CD14-positive monocyte (primary cell): ENCODE data around the gene XPO4. TPM values are rescaled to one million over a fixed set of nuclear protein-coding genes. Genes with fewer than 3 reads are reported as not detected.

Source experiments
- DNase-seq, 3 donors: peaks; one replicate each; pipeline ENCODE4 v3.0.0-alpha.2; 2011 to 2022
- H2AFZ ChIP-seq: 2 replicates; pipeline ENCODE4 v1.6.0; 2012; ENCODE audit warnings: mild to moderate bottlenecking, low read depth, low read length, inconsistent platforms; ENCODE audit not compliant: insufficient read depth, poor library complexity, severe bottlenecking
- H3K27ac ChIP-seq, 2 donors: 1 replicate in 1 of 2; 2 replicates in 1 of 2; pipeline ENCODE4 v1.5.1; 2012 to 2013; ENCODE audit warnings: low read length in 2 of 2, control low read depth in 1 of 2, inconsistent platforms in 1 of 2, low read depth in 1 of 2, mild to moderate bottlenecking in 1 of 2
- H3K27me3 ChIP-seq, 2 donors: one replicate each; pipeline versions ENCODE4 v1.6.0 to v1.6.1; 2011 to 2013; ENCODE audit warnings: low read length in 2 of 2; ENCODE audit not compliant: control insufficient read depth in 2 of 2, insufficient read depth in 2 of 2
- H3K36me3 ChIP-seq, 2 donors: replicated peaks in 1 of 2; 1 replicate in 1 of 2; 2 replicates in 1 of 2; pipeline versions ENCODE4 v1.5.1 to v1.6.1; 2012 to 2013; ENCODE audit warnings: low read length in 2 of 2, control low read depth in 1 of 2, inconsistent platforms in 1 of 2, mild to moderate bottlenecking in 1 of 2; ENCODE audit not compliant: insufficient read depth in 2 of 2, control insufficient read depth in 1 of 2
- H3K4me1 ChIP-seq, 2 donors: 1 replicate in 1 of 2; 2 replicates in 1 of 2; pipeline versions ENCODE4 v1.5.1 to v1.6.1; 2012 to 2013; ENCODE audit warnings: low read length in 2 of 2, control low read depth in 1 of 2, inconsistent platforms in 1 of 2, mild to moderate bottlenecking in 1 of 2, moderate library complexity in 1 of 2; ENCODE audit not compliant: insufficient read depth in 2 of 2, control insufficient read depth in 1 of 2
- H3K4me2 ChIP-seq: replicated peaks from 2 replicates; pipeline ENCODE3; 2012; ENCODE audit warnings: low read length, moderate library complexity, mild to moderate bottlenecking; ENCODE audit not compliant: poor library complexity, severe bottlenecking; ENCODE audit errors: extremely low read depth
- H3K4me3 ChIP-seq, 3 experiments: fragments of 200-600 bp in 1 of 3; sonication (generic) in 1 of 3; replicated peaks in 1 of 3; 1 replicate in 2 of 3; 2 replicates in 1 of 3; pipeline ENCODE4 v1.5.1; 2011 to 2013; ENCODE audit warnings: low read length in 3 of 3, mild to moderate bottlenecking in 3 of 3, control low read depth in 2 of 3, low read depth in 2 of 3, inconsistent platforms in 1 of 3, moderate library complexity in 1 of 3
- H3K79me2 ChIP-seq: 2 replicates; pipeline ENCODE4 v1.6.0; 2012; ENCODE audit warnings: mild to moderate bottlenecking, control low read depth, inconsistent platforms, low read length, moderate library complexity; ENCODE audit not compliant: insufficient read depth
- H3K9ac ChIP-seq: 2 replicates; pipeline ENCODE4 v1.6.0; 2017; ENCODE audit warnings: low read length, mild to moderate bottlenecking; ENCODE audit not compliant: insufficient read depth, poor library complexity, severe bottlenecking
- H3K9me3 ChIP-seq, 2 donors: replicated peaks in 1 of 2; 1 replicate in 1 of 2; 2 replicates in 1 of 2; pipeline versions ENCODE4 v1.5.1 to v1.6.1; 2012 to 2013; ENCODE audit warnings: low read length in 2 of 2, control low read depth in 1 of 2; ENCODE audit not compliant: control insufficient read depth in 1 of 2, insufficient read depth in 1 of 2
- H4K20me1 ChIP-seq: 2 replicates; pipeline ENCODE4 v1.6.0; 2012; ENCODE audit warnings: mild to moderate bottlenecking, low read length, control low read depth, moderate library complexity; ENCODE audit not compliant: insufficient read depth
- H3K27ac Mint-ChIP-seq, 7 donors: one replicate each; pipeline ENCODE4 v1.8.0; 2020; ENCODE audit warnings: mild to moderate bottlenecking in 7 of 7, mixed read lengths in 7 of 7, moderate library complexity in 6 of 7, inconsistent platforms in 2 of 7
- H3K27me3 Mint-ChIP-seq, 3 donors: one replicate each; pipeline ENCODE4 v1.8.0; 2021 to 2022; ENCODE audit warnings: low read depth in 3 of 3, mild to moderate bottlenecking in 3 of 3, mixed read lengths in 3 of 3, moderate library complexity in 3 of 3, inconsistent platforms in 1 of 3
- H3K36me3 Mint-ChIP-seq, 2 donors: one replicate each; pipeline ENCODE4 v1.8.0; 2020; ENCODE audit warnings: mixed read lengths in 2 of 2, inconsistent platforms in 1 of 2, mild to moderate bottlenecking in 1 of 2
- H3K4me1 Mint-ChIP-seq: one replicate; pipeline ENCODE4 v1.8.0; 2020; ENCODE audit warnings: mild to moderate bottlenecking, mixed read lengths
- H3K4me3 Mint-ChIP-seq, 2 donors: one replicate each; pipeline ENCODE4 v1.8.0; 2020; ENCODE audit warnings: mild to moderate bottlenecking in 2 of 2, mixed read lengths in 2 of 2, moderate library complexity in 1 of 2
- H3K9me3 Mint-ChIP-seq, 7 donors: one replicate each; pipeline ENCODE4 v1.8.0; 2020 to 2022; ENCODE audit warnings: mixed read lengths in 7 of 7, mild to moderate bottlenecking in 6 of 7, moderate library complexity in 6 of 7, inconsistent platforms in 2 of 7
- CTCF ChIP-seq: fragments of 200-600 bp; IDR thresholded peaks from one replicate; pipeline ENCODE4 v1.8.0; 2022; ENCODE audit warnings: antibody characterized with exemption, mild to moderate bottlenecking
- WGBS: methylation state at CpG from one replicate; pipeline ENCODE4 v1.1.5; 2013; ENCODE audit warnings: missing lambda C conversion rate; ENCODE audit not compliant: insufficient coverage; 5-methylcytosine and 5-hydroxymethylcytosine counted together
- intact Hi-C, 2 donors: fragments of 100-400 bp; cut with micrococcal nuclease; formaldehyde crosslinking; loops; one replicate each; pipeline versions ENCODE4 v1.15.0 to v1.15.1; 2023
- polyA plus RNA-seq, 3 donors: library from polyadenylated mRNA; depleted of rRNA in 1 of 3; unstranded in 2 of 3; stranded (reverse) in 1 of 3; fragments of 300-500 nt in 2 of 3; fragments of >200 nt in 1 of 3; fragmentation: Illumina TruSeq in 2 of 3; gene quantifications; 1 replicate in 2 of 3; 2 replicates in 1 of 3; pipeline ENCODE4 v1.2.3, GENCODE V29; 2012 to 2021

The XPO4 gene
- polyA plus RNA-seq, 3 donors = 2.9 to 4.4 (median 4.0) TPM

DNA sequence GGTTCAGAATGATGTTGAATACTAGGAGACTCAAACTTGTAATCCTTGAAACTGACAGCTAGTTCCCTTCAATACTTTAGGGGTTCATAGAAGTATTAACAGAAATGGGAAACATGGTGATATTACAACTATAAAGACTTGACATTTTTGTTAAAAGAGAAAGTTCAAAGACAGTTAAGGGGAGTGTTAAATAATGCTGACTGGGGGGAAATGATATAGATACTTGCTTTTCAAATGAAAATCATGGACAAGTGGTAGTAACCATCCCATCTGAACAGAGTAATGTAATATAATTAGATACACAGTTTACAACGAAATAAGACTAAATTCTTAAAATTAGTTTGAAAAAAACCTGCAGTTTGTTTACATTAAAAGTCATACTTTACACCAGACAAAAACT lies 122.2 kb downstream of the XPO4 start:
- Mint-ChIP-seq H3K9me3 (no peaks in the 10 kb centered on the region), H3K4me1 (no peaks in the 10 kb centered on the region), H3K27ac (no peak overlapping the region), H3K27me3 (no peaks in the 10 kb centered on the region), H3K4me3 (no peak overlapping the region), H3K36me3 (peaks cover 23 to 24% of the 10 kb centered on the region in 2 donors)
- Histone ChIP-seq H4K20me1 (no peaks in the 10 kb centered on the region), H3K27me3 (no peaks in the 10 kb centered on the region), H3K4me3 (no peak overlapping the region), H3K4me1 (no peaks in the 10 kb centered on the region), H3K79me2 (no peaks in the 10 kb centered on the region), H3K4me2 (no peak overlapping the region), H2AFZ (no peak overlapping the region), H3K36me3 (peaks cover 33 to 51% of the 10 kb centered on the region in 2 donors), H3K9me3 (no peaks in the 10 kb centered on the region), H3K27ac (no peak overlapping the region), H3K9ac (no peak overlapping the region)
- WGBS = no CpG with 5 or more reads among the region's 1 CpG
- no peak for DNase-seq
- intact Hi-C loops = no loop called here
- TF ChIP-seq CTCF = no peak

- H3K4me1 ChIP-seq = no peaks in the 10 kb centered on the region
- H3K27ac ChIP-seq = no peak overlapping the region
- no peak overlapping the region for H2AFZ ChIP-seq
- H3K36me3 ChIP-seq = peaks cover 30 to 42% of the 10 kb centered on the region in 2 donors
- intact Hi-C loops = no loop called here
- H3K27me3 ChIP-seq = no peaks in the 10 kb centered on the region
- no peaks in the 10 kb centered on the region for H3K79me2 ChIP-seq
- no peak overlapping the region for H3K9ac ChIP-seq
- WGBS = no CpG with 5 or more reads among the region's 7 CpGs
- no peak overlapping the region for H3K4me2 ChIP-seq
- no peak for TF ChIP-seq CTCF
- no peak overlapping the region for H3K4me3 Mint-ChIP-seq
- no peak overlapping the region for H3K4me3 ChIP-seq
- H3K4me1 Mint-ChIP-seq = no peaks in the 10 kb centered on the region
- DNase-seq = no peak
- H3K36me3 Mint-ChIP-seq = peaks cover 22 to 23% of the 10 kb centered on the region in 2 donors
- no peaks in the 10 kb centered on the region for H3K27me3 Mint-ChIP-seq
- H3K9me3 ChIP-seq = no peaks in the 10 kb centered on the region
- H3K9me3 Mint-ChIP-seq = no peaks in the 10 kb centered on the region
- H3K27ac Mint-ChIP-seq = no peak overlapping the region
- H4K20me1 ChIP-seq = no peaks in the 10 kb centered on the region
These were observed 123.1 kb downstream of the XPO4 start for GRCh38 chr13:20779405-20779804.
